PFSK-1 (cell line): ENCODE data around the gene ADM.

Source experiments
- FOXP2 ChIP-seq: optimal IDR thresholded peaks from 2 replicates; pipeline ENCODE3; 2011; ENCODE audit warnings: borderline replicate concordance, control low read depth, inconsistent platforms; ENCODE audit not compliant: insufficient read depth; ENCODE audit errors: extremely low read length, extremely low read depth
- POLR2AphosphoS5 ChIP-seq: IDR thresholded peaks from 2 replicates; pipeline ENCODE4 v1.6.1; 2012; ENCODE audit warnings: low read depth, mild to moderate bottlenecking, control low read depth, low read length, moderate library complexity
- SIN3A ChIP-seq: IDR thresholded peaks from 2 replicates; pipeline ENCODE4 v1.6.1; 2012; ENCODE audit warnings: mild to moderate bottlenecking, low read length, moderate library complexity, borderline replicate concordance; ENCODE audit not compliant: insufficient read depth
- TAF1 ChIP-seq: IDR thresholded peaks from 2 replicates; pipeline ENCODE4 v1.6.1; 2012; ENCODE audit warnings: low read length, control low read depth, borderline replicate concordance; ENCODE audit not compliant: insufficient read depth
- TF ChIP-seq, protein P1 (sequence below), 2 experiments: IDR thresholded peaks; 2 replicates each; pipeline versions ENCODE4 v1.6.1 to v1.8.0; 2011 to 2012; ENCODE audit warnings: low read depth in 2 of 2, low read length in 2 of 2, control low read depth in 1 of 2, inconsistent platforms in 1 of 2, mild to moderate bottlenecking in 1 of 2, moderate library complexity in 1 of 2; ENCODE audit not compliant: insufficient read depth in 1 of 2

ADM gene

DNA sequence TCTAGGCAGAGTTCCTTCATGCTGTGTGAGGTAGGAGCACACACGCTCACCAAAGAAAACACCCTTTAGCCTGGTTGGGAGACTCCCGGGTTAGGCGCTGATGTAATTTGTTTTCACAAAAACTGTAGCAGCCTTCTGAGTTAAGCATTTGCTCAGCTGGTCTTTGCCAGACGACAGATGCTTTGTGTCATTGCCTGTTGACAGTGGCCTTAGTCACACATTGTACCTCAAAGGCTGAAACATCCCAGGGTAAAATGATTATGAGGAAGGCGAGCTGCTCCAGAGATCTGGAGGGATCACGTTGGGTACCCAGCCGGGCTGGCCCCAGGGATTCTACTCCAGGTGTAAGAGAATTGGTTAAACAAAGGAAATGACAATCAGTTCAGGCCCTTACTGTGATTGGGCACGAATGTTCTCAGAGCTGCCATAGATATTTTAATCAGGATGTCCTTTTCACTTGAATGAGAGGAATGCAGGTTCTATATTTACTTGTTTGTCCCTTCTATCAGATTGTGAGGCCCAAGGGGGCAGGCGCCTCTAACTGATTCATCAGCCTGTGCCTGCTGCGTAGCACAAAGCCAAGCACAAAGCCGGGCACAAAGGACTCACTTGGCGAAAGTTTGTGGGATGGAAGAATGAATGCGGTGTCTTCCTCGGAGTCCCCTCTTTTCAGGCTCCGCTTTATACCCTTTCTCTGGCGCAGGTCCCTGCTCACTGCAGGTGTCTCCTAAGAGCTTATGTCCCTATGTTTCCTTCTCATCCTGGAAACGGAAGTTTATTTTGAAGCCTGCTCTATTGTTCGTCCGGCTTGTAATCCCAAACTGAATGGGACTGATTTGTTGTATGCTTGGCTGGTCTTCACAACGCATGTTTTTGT lies 47.1 kb downstream of the ADM start:
- TF ChIP-seq SIN3A (no peak), FOXP2 (no peak)

DNA sequence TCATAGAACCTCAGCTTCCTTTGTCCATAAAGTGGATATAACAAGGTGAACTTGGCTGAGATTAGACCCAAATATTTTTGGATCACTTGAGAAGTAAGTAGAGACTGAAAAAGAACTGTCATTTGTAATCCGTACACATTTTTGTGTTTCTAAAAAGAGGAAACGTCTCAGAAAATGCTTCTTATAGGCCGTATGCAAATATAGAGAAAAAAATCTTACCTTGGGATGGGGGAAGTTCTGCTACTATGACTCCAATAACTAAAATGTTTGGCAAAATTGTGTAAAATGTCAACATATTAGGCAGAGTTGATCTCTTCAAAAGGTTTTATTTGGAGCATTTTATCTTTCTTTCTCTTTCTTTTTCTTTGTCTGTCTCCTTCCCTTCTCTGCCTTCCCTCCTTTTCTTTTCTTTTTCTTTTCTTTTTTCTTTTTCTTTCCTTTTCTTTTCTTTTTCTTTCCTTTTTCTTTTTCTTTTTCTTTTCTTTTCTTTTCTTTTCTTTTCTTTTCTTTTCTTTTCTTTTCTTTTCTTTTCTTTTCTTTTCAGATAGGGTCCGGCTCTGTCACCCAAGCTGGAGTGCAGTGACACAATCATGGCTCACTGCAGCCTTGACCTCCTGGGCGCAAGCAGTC lies 48.2 kb downstream of the ADM start:
- TF ChIP-seq POLR2AphosphoS5 (no peak), TAF1 (no peak), FOXP2 (no peak), SIN3A (no peak)
- TF ChIP-seq, protein P1, sequence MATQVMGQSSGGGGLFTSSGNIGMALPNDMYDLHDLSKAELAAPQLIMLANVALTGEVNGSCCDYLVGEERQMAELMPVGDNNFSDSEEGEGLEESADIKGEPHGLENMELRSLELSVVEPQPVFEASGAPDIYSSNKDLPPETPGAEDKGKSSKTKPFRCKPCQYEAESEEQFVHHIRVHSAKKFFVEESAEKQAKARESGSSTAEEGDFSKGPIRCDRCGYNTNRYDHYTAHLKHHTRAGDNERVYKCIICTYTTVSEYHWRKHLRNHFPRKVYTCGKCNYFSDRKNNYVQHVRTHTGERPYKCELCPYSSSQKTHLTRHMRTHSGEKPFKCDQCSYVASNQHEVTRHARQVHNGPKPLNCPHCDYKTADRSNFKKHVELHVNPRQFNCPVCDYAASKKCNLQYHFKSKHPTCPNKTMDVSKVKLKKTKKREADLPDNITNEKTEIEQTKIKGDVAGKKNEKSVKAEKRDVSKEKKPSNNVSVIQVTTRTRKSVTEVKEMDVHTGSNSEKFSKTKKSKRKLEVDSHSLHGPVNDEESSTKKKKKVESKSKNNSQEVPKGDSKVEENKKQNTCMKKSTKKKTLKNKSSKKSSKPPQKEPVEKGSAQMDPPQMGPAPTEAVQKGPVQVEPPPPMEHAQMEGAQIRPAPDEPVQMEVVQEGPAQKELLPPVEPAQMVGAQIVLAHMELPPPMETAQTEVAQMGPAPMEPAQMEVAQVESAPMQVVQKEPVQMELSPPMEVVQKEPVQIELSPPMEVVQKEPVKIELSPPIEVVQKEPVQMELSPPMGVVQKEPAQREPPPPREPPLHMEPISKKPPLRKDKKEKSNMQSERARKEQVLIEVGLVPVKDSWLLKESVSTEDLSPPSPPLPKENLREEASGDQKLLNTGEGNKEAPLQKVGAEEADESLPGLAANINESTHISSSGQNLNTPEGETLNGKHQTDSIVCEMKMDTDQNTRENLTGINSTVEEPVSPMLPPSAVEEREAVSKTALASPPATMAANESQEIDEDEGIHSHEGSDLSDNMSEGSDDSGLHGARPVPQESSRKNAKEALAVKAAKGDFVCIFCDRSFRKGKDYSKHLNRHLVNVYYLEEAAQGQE (IDR thresholded peaks at IDR 0.05; ENCODE audit: insufficient read depth in 1 of 2, low read depth in 2 of 2, low read length in 2 of 2): no peak

DNA sequence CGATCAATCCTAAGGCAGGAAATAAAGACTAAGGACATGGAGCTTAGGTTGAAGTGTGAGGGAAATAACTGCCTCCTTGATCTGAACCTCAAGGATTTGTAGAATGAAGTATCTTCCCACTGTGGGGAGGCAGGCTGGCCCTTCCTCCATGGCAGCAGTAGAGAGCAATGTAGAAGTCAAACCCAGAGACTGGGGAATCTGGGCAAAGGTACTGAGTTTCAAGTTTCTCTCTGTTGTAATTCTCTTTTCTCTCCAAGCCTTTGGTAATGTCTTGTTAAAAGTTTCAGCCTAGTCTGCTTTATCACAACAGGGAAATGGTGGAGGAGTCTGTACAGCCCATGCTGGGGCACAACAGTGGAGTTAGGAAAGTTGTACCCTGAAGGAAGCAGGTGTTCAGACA lies 49.5 kb downstream of the ADM start:
- TF ChIP-seq POLR2AphosphoS5 (no peak), TAF1 (no peak), FOXP2 (no peak), SIN3A (no peak)
- TF ChIP-seq, protein P1 (IDR thresholded peaks at IDR 0.05; ENCODE audit: insufficient read depth in 1 of 2, low read depth in 2 of 2, low read length in 2 of 2): no peak

DNA sequence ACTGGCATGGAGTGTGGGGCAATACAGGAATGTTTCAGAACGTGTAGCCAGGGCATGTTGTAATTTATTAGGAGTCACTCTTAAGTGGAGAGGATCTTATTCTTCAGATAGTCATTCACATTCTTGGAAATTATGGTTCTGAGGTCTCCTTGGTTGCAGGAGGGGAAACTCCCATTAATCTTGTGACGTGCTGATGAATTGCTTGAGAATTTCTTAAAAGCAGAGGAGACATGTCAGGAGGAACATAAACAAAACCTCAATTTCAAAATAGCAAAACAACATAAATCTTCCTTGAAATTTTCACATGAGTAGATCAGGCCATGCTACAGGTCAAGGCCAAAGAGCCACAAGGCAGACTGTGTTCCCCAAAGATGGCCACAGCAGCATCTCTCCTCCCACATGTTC lies 50.4 kb downstream of the ADM start:
- no peak for TF ChIP-seq TAF1
- TF ChIP-seq FOXP2: no peak
- TF ChIP-seq, protein P1 (IDR thresholded peaks at IDR 0.05; ENCODE audit: insufficient read depth in 1 of 2, low read depth in 2 of 2, low read length in 2 of 2): no peak
- no peak for TF ChIP-seq POLR2AphosphoS5
- no peak for TF ChIP-seq SIN3A

DNA sequence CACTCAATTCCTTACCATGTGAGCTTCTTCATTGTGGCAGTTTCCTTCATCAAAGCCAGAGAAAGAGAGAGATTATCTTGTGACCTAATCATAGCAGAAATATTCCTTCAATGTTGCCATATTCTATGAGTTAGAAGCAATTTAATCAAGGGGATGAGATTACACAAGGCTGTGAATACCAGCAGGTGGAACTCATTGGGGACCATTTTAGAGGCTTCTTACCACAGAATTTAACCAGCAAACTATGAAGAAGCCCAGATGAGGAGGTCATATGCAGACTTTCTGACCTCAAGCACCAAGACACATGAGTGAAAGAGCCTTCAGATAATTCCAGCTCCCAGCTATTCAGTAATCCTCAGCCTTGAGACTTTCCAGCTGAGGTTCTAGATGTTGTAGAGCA lies 51.3 kb downstream of the ADM start:
- TF ChIP-seq FOXP2 (no peak), TAF1 (no peak)
- TF ChIP-seq, protein P1 (IDR thresholded peaks at IDR 0.05; ENCODE audit: insufficient read depth in 1 of 2, low read depth in 2 of 2, low read length in 2 of 2): no peak
